Ovary (tissue), 9 donors: ENCODE results near the gene SAG. TPM values are rescaled to one million over a fixed set of nuclear protein-coding genes. Genes with fewer than 3 reads are reported as not detected.

Experiments
- DNase-seq, 5 donors: peaks; one replicate each; pipeline ENCODE4 v3.0.0-alpha.2; 2019 to 2020
- H3K27ac ChIP-seq, 2 donors: fragments of 200-600 bp; one replicate each; pipeline versions ENCODE4 v1.5.1 to v1.8.0; 2019 to 2022
- H3K27me3 ChIP-seq: fragments of 200-600 bp; one replicate; pipeline ENCODE4 v1.8.0; 2022
- H3K36me3 ChIP-seq: fragments of 200-600 bp; sonication (generic); one replicate; pipeline ENCODE4 v1.5.1; 2019
- H3K4me1 ChIP-seq: one replicate; pipeline ENCODE4 v1.8.1; 2013; ENCODE audit warnings: mild to moderate bottlenecking, moderate library complexity; ENCODE audit not compliant: insufficient read depth
- H3K4me3 ChIP-seq: fragments of 200-600 bp; sonication (generic); one replicate; pipeline ENCODE4 v1.5.1; 2017
- H3K9me3 ChIP-seq, 2 donors: fragments of 200-600 bp in 1 of 2; sonication (generic) in 1 of 2; one replicate each; pipeline versions ENCODE4 v1.5.1 to v1.8.1; 2013 to 2019; ENCODE audit warnings: mild to moderate bottlenecking in 1 of 2, moderate library complexity in 1 of 2
- EP300 ChIP-seq: sonication (generic); formaldehyde crosslinking; IDR thresholded peaks from one replicate; pipeline ENCODE4 v1.6.1; 2017; ENCODE audit warnings: antibody characterized with exemption
- POLR2A ChIP-seq: fragments of 450-650 bp; IDR thresholded peaks from one replicate; pipeline ENCODE4 v1.6.1; 2017; ENCODE audit warnings: antibody characterized with exemption, mild to moderate bottlenecking, moderate library complexity
- WGBS, 3 donors: extraction: QIAGEN DNeasy Blood & Tissue Kit in 1 of 3; methylation state at CpG; one replicate each; pipeline versions ENCODE4 v1.1.5 to v1.1.7; 2013 to 2017; 5-methylcytosine and 5-hydroxymethylcytosine counted together
- intact Hi-C, 4 donors: fragments of 100-400 bp; cut with DNase I; formaldehyde crosslinking; loops; one replicate each; pipeline versions ENCODE4 v1.11.0 to v1.15.1; 2022 to 2023
- polyA plus RNA-seq, 2 donors: library from polyadenylated mRNA; stranded (reverse); fragments of 200-250 nt in 1 of 2; fragments of 350-450 nt in 1 of 2; fragmentation: Illumina TruSeq in 1 of 2; extraction: RNeasy Lipid Tissue Mini Kit (QIAGEN cat#74804) in 1 of 2; gene quantifications; one replicate each; pipeline ENCODE4 v1.2.3, GENCODE V29; 2013 to 2014
- total RNA-seq, 7 donors: library from RNA; depleted of rRNA in 2 of 7; stranded (reverse); fragments of >200 nt in 2 of 7; fragmentation: NEBNext Ultra II Directional in 3 of 7; extraction: Animal tissue kit (Norgen Biotek cat#: 25700) in 3 of 7; gene quantifications; one replicate each; pipeline versions ENCODE4 v1.1.0 to v1.2.4, GENCODE V29; 2016 to 2023
- TF ChIP-seq, protein P1 (sequence below), 3 donors: fragments of 450-650 bp in 2 of 3; fragments of 200-600 bp in 1 of 3; IDR thresholded peaks; one replicate each; pipeline versions ENCODE4 v1.5.1 to v1.8.0; 2016 to 2022; ENCODE audit warnings: antibody characterized with exemption in 3 of 3, mild to moderate bottlenecking in 1 of 3
- donor health status: DM: no; HTN: no; CAD: no; lungs with moderate emphysema.
- donor health status: DM: no; HTN: no; CAD: no.
- donor health status: Bipolar disorder and iron deficiency.
- donor health status: DM: yes; HTN: yes; CAD: no.
- donor health status: DM: no; HTN: no; CAD: no.
- donor health status: DM: yes; HTN: yes; CAD: no.

SAG gene
- total and polyA plus RNA-seq, 9 donors = not detected

DNA sequence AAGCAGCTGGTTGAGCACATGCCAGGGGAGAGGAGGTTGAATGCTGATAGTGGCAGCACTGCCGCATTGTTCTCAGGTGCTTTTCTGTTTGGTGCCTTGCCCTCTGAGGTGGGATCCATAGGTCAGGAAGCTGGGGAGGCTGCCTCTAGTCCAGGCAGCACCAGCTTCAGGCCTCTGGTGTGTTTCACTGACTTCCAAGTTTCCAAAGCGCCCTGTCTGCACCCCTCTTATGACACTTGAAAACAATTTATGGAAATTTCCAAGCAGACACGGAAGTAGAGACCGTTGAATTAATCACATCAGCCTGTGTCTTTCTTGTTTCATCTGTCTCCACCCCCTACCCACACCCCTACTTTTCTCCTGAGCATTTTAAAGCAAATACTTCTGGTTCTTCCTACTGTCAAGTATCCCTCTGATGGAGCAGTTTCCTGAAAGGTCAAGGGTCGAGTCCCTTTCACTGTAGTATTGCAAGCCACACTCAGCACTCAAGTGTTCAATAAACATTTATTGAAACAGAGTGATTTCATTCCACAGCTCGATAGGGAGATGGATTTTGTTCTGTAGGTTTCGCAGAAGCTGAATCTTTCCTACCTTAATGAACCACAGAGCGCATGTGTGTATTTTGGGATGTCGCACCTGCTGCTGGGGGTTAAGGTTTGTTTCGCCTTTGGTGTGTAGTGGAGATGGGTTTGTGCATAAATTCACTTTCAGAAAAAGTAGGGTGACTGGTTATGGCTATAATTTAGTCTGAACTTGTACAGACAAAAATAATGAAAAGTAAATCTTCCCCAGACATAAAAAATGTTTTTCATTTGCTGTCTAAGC lies 68.1 kb downstream of the SAG start:
- no peaks in the 10 kb centered on the region for H3K9me3 ChIP-seq
- no peaks in the 10 kb centered on the region for H3K27me3 ChIP-seq
- intact Hi-C loops = no loop called here
- TF ChIP-seq, protein P1, sequence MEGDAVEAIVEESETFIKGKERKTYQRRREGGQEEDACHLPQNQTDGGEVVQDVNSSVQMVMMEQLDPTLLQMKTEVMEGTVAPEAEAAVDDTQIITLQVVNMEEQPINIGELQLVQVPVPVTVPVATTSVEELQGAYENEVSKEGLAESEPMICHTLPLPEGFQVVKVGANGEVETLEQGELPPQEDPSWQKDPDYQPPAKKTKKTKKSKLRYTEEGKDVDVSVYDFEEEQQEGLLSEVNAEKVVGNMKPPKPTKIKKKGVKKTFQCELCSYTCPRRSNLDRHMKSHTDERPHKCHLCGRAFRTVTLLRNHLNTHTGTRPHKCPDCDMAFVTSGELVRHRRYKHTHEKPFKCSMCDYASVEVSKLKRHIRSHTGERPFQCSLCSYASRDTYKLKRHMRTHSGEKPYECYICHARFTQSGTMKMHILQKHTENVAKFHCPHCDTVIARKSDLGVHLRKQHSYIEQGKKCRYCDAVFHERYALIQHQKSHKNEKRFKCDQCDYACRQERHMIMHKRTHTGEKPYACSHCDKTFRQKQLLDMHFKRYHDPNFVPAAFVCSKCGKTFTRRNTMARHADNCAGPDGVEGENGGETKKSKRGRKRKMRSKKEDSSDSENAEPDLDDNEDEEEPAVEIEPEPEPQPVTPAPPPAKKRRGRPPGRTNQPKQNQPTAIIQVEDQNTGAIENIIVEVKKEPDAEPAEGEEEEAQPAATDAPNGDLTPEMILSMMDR (IDR thresholded peaks at IDR 0.05) = no peak
- WGBS, 3 donors = 79 to 86% (median 79%) methylated on average over 10 of the region's 10 CpGs
- no peak overlapping the region for H3K27ac ChIP-seq
- H3K4me1 ChIP-seq = peaks cover 2% of the 10 kb centered on the region
- no peak for DNase-seq
- no peak overlapping the region for H3K4me3 ChIP-seq
- H3K36me3 ChIP-seq = no peaks in the 10 kb centered on the region

DNA sequence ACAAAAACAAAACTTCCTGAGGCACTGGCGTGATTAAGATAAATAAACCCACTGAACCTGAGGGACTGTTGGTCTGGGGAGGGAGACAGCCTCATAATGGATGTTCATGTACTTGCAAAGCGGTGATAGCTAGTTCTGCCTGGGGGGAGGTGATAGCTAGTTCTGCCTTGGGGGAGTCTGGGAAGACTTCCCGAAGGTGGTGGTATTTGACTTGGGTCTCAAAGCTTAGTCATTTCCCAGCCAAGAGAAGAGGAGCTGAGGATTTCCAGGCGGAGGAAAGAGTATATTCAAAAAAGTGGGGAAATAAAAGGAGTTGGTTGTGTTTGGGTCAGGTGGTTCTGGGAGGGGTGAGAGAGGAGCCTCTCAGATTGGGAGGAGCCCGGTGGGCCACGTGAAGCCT lies 71.4 kb downstream of the SAG start:
- peaks cover 3% of the 10 kb centered on the region for H3K4me1 ChIP-seq
- no peak for DNase-seq
- no peak overlapping the region for H3K4me3 ChIP-seq
- intact Hi-C loops = no loop called here
- no peak overlapping the region for H3K27ac ChIP-seq
- H3K9me3 ChIP-seq = no peaks in the 10 kb centered on the region
- no peaks in the 10 kb centered on the region for H3K27me3 ChIP-seq
- H3K36me3 ChIP-seq = no peaks in the 10 kb centered on the region
- WGBS, 3 donors = 80 to 89% (median 81%) methylated on average over 6 of the region's 6 CpGs
- TF ChIP-seq EP300 (no peak), POLR2A (no peak)
- TF ChIP-seq, protein P1 (IDR thresholded peaks at IDR 0.05) = no peak

DNA sequence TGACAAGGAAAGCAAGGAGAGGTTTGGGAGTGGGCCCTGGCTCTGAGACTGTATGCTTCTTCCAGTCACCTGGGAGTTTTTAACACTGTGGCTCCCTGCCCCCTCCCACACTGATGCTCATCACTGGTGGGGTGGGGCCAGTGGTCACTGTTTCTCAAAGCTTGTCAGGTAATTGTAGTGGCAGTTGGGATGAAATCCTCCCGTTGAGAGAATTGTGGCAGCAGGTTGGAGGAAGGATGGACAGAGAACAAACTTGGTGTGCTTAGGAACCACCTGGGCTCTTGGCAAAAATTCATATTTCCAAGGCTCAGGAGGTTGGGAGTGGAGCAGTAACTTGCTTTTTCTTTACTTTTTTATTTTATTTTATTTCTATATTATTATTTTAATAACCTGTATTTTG lies 71.8 kb downstream of the SAG start:
- intact Hi-C loops = no loop called here
- no peak overlapping the region for H3K27ac ChIP-seq
- no peaks in the 10 kb centered on the region for H3K36me3 ChIP-seq
- 17 to 33% (median 24%) methylated on average over 1 of the region's 1 CpG for WGBS, 3 donors
- DNase-seq = no peak
- H3K27me3 ChIP-seq = no peaks in the 10 kb centered on the region
- H3K4me1 ChIP-seq = peaks cover 5% of the 10 kb centered on the region
- no peak overlapping the region for H3K4me3 ChIP-seq
- no peak for TF ChIP-seq EP300
- TF ChIP-seq, protein P1 (IDR thresholded peaks at IDR 0.05) = no peak
- H3K9me3 ChIP-seq = no peaks in the 10 kb centered on the region

DNA sequence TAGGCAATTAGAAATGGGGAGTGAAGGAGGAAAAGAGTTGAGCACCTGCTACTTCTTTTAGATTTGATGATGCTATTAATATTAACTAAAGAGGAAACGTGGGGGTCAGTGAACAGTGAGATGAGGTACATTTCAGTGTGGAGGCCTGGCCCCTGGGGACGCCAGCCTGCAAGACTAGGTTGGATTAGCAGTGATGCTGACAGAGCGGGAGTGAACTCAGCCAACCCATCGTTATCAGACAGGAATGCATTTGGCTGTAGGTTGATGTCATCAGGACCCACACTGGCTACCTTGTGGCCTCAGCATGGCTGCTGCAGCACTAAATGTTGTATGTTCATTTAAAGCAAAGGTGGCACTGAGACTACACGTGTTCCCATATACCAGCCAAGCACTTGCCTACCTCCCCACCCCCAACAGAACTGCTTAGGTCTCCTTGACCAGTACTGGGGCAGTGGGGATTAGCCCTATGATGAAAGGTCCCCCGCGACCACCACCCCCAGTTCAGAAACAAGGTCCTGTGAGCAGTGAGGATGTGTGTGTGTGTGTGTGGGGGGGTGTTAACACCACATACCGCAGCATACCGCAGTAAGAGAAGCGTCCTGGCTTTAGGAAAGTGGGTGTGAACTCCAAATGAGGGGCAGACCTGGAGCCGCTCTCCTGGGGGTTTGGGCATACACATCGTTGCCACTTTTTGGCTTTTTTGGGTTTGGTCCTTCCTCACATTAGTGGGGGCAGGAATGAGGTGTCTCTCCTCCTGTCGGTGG lies 72.7 kb downstream of the SAG start:
- Histone ChIP-seq H3K4me3 (no peak overlapping the region), H3K4me1 (peaks cover 13% of the 10 kb centered on the region), H3K27ac (no peak overlapping the region), H3K9me3 (no peaks in the 10 kb centered on the region), H3K36me3 (no peaks in the 10 kb centered on the region), H3K27me3 (no peaks in the 10 kb centered on the region)
- intact Hi-C loops = loop anchor here in 1 of 4 donors (10.0 kb wide), 1 partner anchor 64 kb away; no protein-coding TSS in a partner anchor
- WGBS, 3 donors = 89 to 90% (median 90%) methylated on average over 13 of the region's 13 CpGs
- no peak for DNase-seq
- TF ChIP-seq EP300 (no peak), POLR2A (no peak)
- TF ChIP-seq, protein P1 (IDR thresholded peaks at IDR 0.05) = no peak
